ENCODE measurements around the gene COL4A2. TPM values are rescaled to one million over a fixed set of nuclear protein-coding genes. Genes with fewer than 3 reads are reported as not detected.
"Not testable (repeated sequence)": the region's sequence is repeated elsewhere in the genome, so short reads cannot be mapped to it uniquely, and the experiment has no call there.

The COL4A2 gene
- total RNA-seq, 2 experiments from 2014 or later, result not detected

DNA sequence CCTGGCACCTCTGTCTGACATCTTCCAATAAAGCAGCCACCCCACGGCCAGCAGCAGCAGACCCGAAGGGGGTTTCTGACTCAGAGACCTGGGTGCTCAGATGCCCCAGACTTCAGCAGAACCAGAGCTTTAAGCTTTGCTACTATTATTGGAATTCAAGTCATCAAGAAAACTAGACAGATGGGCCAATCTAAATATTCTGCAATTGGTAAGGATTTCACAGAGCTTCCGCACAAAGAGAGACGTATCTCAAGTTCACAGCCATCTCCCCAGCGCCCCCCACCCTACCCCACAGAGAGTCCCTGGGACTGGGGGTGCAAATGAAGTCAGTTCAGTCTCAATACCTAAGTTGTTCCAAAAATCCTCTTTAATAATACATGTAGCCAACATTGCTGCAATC lies 215.6 kb downstream of the COL4A2 start:
- Mint-ChIP-seq H3K4me3 (no peak overlapping the region), H3K36me3 (peaks cover 1% of the 10 kb centered on the region), H3K27me3 (peaks cover 2% of the 10 kb centered on the region), H3K4me1 (peaks cover 34% of the 10 kb centered on the region), H3K27ac (no peak overlapping the region), H3K9me3 (ENCODE audit: low read depth) (no peaks in the 10 kb centered on the region)
- DNase-seq (no peak), ATAC-seq (no peak)
- CTCF ChIA-PET, result interaction anchor here (1.1 kb wide), 1 partner anchor 18 kb away, joined by 3 read pairs; no protein-coding TSS in a partner anchor

- Mint-ChIP-seq H3K27ac (no peak overlapping the region), H3K4me1 (peaks cover 34% of the 10 kb centered on the region), H3K27me3 (peaks cover 2% of the 10 kb centered on the region), H3K4me3 (no peak overlapping the region), H3K36me3 (peaks cover 1% of the 10 kb centered on the region), H3K9me3 (ENCODE audit: low read depth) (no peaks in the 10 kb centered on the region)
- CTCF ChIA-PET, result interaction anchor here (1.1 kb wide), 1 partner anchor 18 kb away, joined by 3 read pairs; no protein-coding TSS in a partner anchor
- no peak for DNase-seq
- no peak for ATAC-seq
These were observed 216.1 kb downstream of the COL4A2 start for GRCh38 chr13:110523180-110523579.

GRCh38 chr13:110523838-110524540 lies 216.9 kb downstream of the COL4A2 start:
- Mint-ChIP-seq H3K4me3 (no peak overlapping the region), H3K4me1 (peaks cover 34% of the 10 kb centered on the region), H3K36me3 (peaks cover 1% of the 10 kb centered on the region), H3K27ac (no peak overlapping the region), H3K27me3 (peaks cover 2% of the 10 kb centered on the region), H3K9me3 (ENCODE audit: low read depth) (no peaks in the 10 kb centered on the region)
- CTCF ChIA-PET, result no interaction called here
- ATAC-seq, result no peak
- DNase-seq, result no peak

DNA sequence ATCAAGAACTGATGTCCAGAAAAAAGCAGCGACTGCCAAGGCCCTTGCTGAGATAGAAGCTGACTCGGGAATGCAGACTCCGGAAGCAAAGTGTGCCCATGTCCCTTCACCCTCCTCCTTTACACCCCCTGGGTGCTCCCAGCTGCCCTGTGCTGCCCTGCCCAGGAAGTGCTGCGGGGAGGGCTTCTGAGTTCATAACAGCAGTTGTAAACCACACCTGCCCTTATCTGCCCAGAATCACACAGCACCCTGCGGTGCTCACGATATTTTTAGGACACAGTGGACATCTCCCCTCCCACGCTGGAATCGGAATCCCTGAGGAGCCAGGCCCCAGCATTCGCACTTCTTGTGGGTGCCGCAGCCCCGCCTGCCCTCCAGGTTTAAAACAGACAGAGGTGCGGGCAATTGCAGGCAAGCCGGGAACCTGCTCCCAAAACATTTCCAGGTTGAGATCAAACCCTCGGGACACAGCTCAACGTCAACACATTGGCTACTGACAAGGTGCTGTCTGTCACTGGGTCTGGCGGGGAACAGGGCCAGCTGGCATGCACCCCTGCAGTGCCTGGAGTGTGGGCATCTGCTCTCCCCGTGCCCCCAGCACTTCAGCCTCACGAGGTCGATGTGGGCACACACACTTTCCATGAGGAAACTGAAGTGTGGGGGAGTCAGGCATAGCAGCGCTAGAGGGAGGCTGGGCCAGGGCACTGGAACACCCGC lies 217.6 kb downstream of the COL4A2 start:
- no peak overlapping the region for H3K27ac Mint-ChIP-seq
- peaks cover 2% of the 10 kb centered on the region for H3K27me3 Mint-ChIP-seq
- no peaks in the 10 kb centered on the region for H3K9me3 Mint-ChIP-seq (ENCODE audit: low read depth)
- CTCF ChIA-PET, result no interaction called here
- ATAC-seq, result peak; percentile 51
- DNase-seq, result peak; percentile 51
- peaks cover 1% of the 10 kb centered on the region for H3K36me3 Mint-ChIP-seq
- H3K4me1 Mint-ChIP-seq, result peaks cover 34% of the 10 kb centered on the region
- H3K4me3 Mint-ChIP-seq, result no peak overlapping the region

- DNase-seq (peak; percentile 47), ATAC-seq (peak; percentile 47)
- Mint-ChIP-seq H3K9me3 (ENCODE audit: low read depth) (no peaks in the 10 kb centered on the region), H3K27ac (no peak overlapping the region), H3K4me3 (no peak overlapping the region), H3K36me3 (peaks cover 1% of the 10 kb centered on the region), H3K27me3 (peaks cover 2% of the 10 kb centered on the region), H3K4me1 (peaks cover 32% of the 10 kb centered on the region)
- CTCF ChIA-PET, result interaction anchor here (1.0 kb wide), 1 partner anchor 297 kb away, joined by 3 read pairs; no protein-coding TSS in a partner anchor
These were observed 218.5 kb downstream of the COL4A2 start for GRCh38 chr13:110525328-110526319.

GRCh38 chr13:110528371-110528770 lies 221.3 kb downstream of the COL4A2 start:
- Mint-ChIP-seq H3K27ac (no peak overlapping the region), H3K36me3 (peaks cover 1% of the 10 kb centered on the region), H3K4me3 (no peak overlapping the region), H3K27me3 (peaks cover 2% of the 10 kb centered on the region), H3K9me3 (ENCODE audit: low read depth) (no peaks in the 10 kb centered on the region), H3K4me1 (peaks cover 28% of the 10 kb centered on the region)
- ATAC-seq (no peak), DNase-seq (no peak)
- CTCF ChIA-PET, result interaction anchor here (0.7 kb wide), 1 partner anchor 13 kb away, joined by 3 read pairs; no protein-coding TSS in a partner anchor

DNA sequence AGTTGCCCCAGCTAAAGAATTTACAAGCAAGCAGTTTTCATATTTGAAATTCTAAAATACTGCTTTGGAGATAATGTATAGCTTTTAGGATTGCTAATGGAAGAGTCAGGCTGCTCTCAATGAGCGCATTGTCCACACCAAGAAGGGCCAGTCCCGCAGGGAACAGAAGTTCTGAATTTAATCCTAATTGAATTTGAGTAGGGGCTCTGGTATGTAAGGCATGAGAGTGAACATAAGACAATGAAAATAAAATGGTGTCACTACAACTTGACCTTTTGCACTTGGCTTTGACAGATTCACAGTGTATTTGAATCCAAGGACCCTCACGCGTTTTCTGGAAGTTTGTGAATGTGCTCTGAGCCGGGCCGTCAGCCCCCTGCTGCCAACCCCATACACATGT lies 221.8 kb downstream of the COL4A2 start:
- H3K36me3 Mint-ChIP-seq, result no peaks in the 10 kb centered on the region
- H3K27me3 Mint-ChIP-seq, result peaks cover 2% of the 10 kb centered on the region
- no peaks in the 10 kb centered on the region for H3K9me3 Mint-ChIP-seq (ENCODE audit: low read depth)
- no peak overlapping the region for H3K27ac Mint-ChIP-seq
- CTCF ChIA-PET, result no interaction called here
- DNase-seq, result no peak
- H3K4me3 Mint-ChIP-seq, result no peak overlapping the region
- ATAC-seq, result no peak
- peaks cover 27% of the 10 kb centered on the region for H3K4me1 Mint-ChIP-seq

DNA sequence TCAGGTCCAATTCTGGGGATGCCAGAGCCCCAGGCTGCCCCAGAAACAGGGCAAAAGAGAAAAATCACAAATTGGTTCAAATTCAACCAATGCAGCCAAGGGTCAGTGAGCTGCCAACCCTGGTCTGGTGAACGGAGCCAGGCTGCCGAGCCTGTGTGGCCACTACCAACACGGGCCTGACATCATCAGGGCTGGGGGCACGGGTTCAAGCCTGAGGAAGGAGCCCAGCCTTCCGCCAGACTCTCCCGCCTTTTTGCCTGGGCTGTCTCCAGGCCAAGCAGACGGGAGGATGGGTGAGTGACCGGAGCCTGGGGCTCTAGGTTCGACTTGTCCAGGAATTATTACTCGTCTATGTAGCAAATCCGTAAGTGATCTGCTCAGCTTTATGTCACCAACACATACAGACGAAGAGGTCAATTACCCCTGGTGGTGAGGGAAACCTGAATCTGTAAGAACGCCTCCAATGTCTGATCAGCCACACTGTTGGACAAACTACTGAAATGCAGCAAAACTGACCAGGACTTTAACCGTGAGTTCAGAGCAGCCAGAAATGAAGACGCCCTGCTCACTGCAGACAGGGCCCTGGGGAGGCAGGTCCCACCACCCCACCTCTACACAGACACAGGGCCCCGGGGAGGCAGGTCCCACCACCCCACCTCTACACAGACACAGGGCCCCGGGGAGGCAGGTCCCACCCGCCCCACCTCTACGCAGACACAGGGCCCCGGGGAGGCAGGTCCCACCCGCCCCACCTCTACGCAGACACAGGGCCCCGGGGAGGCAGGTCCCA lies 222.6 kb downstream of the COL4A2 start:
- Mint-ChIP-seq H3K4me1 (peaks cover 19% of the 10 kb centered on the region), H3K4me3 (no peak overlapping the region), H3K27me3 (peaks cover under 1% of the 10 kb centered on the region), H3K36me3 (no peaks in the 10 kb centered on the region), H3K27ac (no peak overlapping the region), H3K9me3 (ENCODE audit: low read depth) (no peaks in the 10 kb centered on the region)
- CTCF ChIA-PET, result no interaction called here
- no peak for DNase-seq
- no peak for ATAC-seq

- no peaks in the 10 kb centered on the region for H3K36me3 Mint-ChIP-seq
- H3K9me3 Mint-ChIP-seq (ENCODE audit: low read depth), result no peaks in the 10 kb centered on the region
These were observed 224.0 kb downstream of the COL4A2 start for GRCh38 chr13:110531100-110531499.

DNA sequence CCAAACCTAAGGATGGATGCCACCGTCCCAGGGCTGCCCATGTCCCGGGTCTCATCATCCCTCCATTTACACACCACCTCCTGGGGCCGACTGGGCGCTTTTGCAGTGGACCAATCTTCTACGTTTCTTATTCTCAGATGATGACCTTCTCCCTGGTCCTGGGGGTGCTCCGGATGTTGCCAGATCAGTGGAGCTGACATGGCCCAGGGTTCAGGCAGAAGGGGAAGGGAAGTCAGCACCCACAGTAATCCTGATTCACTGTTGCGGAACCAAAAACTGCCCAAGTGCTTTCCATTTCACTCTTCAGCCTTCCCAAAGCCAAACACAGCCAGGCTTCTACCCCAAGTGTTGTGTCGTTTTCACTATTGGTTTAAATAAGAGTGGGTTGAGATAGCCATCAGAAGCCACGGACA lies 224.6 kb downstream of the COL4A2 start:
- no peak for DNase-seq
- CTCF ChIA-PET, result no interaction called here
- Mint-ChIP-seq H3K4me3 (no peak overlapping the region), H3K27ac (no peak overlapping the region), H3K4me1 (peaks cover 6% of the 10 kb centered on the region), H3K27me3 (no peaks in the 10 kb centered on the region), H3K36me3 (no peaks in the 10 kb centered on the region), H3K9me3 (ENCODE audit: low read depth) (no peaks in the 10 kb centered on the region)
- ATAC-seq, result no peak

More at GRCh38 chr13:110531100-110531499, 224.0 kb downstream of the COL4A2 start:
- no peak overlapping the region for H3K27ac Mint-ChIP-seq
- DNase-seq (no peak), ATAC-seq (no peak)
- CTCF ChIA-PET, result no interaction called here
- no peaks in the 10 kb centered on the region for H3K27me3 Mint-ChIP-seq
- no peak overlapping the region for H3K4me3 Mint-ChIP-seq
- H3K4me1 Mint-ChIP-seq, result peaks cover 8% of the 10 kb centered on the region

DNA sequence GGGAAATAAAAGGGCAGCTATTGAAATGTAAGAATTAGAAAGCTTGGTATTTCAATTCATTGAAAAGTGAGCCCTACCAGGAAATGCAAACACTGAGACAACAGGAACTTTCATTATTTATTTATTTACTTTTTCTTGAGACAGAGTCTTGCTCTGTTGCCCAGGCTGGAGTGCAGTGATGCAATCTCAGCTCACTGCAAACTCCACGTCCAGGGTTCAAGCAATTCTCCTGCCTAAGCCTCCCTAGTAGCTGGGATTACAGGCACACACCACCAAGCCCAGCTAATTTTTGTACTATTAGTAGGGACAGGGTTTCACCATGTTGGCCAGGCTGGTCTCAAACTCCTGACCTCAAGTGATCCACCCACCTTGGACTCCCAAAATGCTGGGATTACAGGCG lies 225.2 kb downstream of the COL4A2 start:
- H3K27me3 Mint-ChIP-seq; H3K36me3 Mint-ChIP-seq; H3K4me1 Mint-ChIP-seq; DNase-seq; H3K4me3 Mint-ChIP-seq; H3K27ac Mint-ChIP-seq; ATAC-seq; H3K9me3 Mint-ChIP-seq (ENCODE audit: low read depth); CTCF ChIA-PET: not testable (repeated sequence)

- DNase-seq, result no peak
- Mint-ChIP-seq H3K27me3 (no peaks in the 10 kb centered on the region), H3K4me1 (peaks cover 10% of the 10 kb centered on the region), H3K27ac (no peak overlapping the region), H3K4me3 (no peak overlapping the region), H3K9me3 (ENCODE audit: low read depth) (no peaks in the 10 kb centered on the region), H3K36me3 (no peaks in the 10 kb centered on the region)
- CTCF ChIA-PET, result no interaction called here
- ATAC-seq, result no peak
These were observed 226.9 kb downstream of the COL4A2 start for GRCh38 chr13:110533771-110534670.

All from activated CD8-positive, alpha-beta memory T cell treated with anti-CD3 and anti-CD28 coated beads, Interleukin-2, amount 10 ng/mL, durations not matched to agents 7 days and 5 days (primary cell).